Brain microvascular endothelial cell (primary cell): ENCODE measurements around the gene CTLA4.

ENCODE experiments used
- DNase-seq: peaks from one replicate; pipeline ENCODE4 v3.0.0-alpha.2; 2020
- H3K27ac ChIP-seq: fragments of 250-450 bp; sonication (Bioruptor Pico); 2 replicates; pipeline ENCODE4 v1.5.1; 2020; ENCODE audit warnings: mild to moderate bottlenecking, moderate library complexity
- H3K27me3 ChIP-seq: fragments of 250-450 bp; sonication (Bioruptor Pico); replicated peaks from 2 replicates; pipeline ENCODE4 v1.5.1; 2020; ENCODE audit warnings: mild to moderate bottlenecking
- H3K36me3 ChIP-seq: fragments of 250-450 bp; sonication (Bioruptor Pico); replicated peaks from 2 replicates; pipeline ENCODE4 v1.5.1; 2020; ENCODE audit warnings: mild to moderate bottlenecking
- H3K4me3 ChIP-seq: 2 replicates; pipeline ENCODE4 v1.5.1; 2011; ENCODE audit warnings: low read depth, mild to moderate bottlenecking, control low read depth, low read length, moderate library complexity
- CTCF ChIP-seq: IDR thresholded peaks from 2 replicates; pipeline ENCODE4 v1.5.1; 2011; ENCODE audit warnings: low read depth, mild to moderate bottlenecking, moderate library complexity, low read length, control low read depth, inconsistent platforms; ENCODE audit errors: missing control alignments
- in situ Hi-C: cut with HindIII; loops from 2 replicates; pipeline ENCODE4 v1.10.0; 2017; ENCODE audit warnings: low sequenced_read_pairs, low pct_ligation_motif_present

The CTLA4 gene

GRCh38 chr2:203823173-203823572, 44.4 kb upstream of the CTLA4 start:
- Histone ChIP-seq H3K27ac (no peak overlapping the region), H3K36me3 (no peaks in the 10 kb centered on the region), H3K4me3 (no peak overlapping the region), H3K27me3 (no peaks in the 10 kb centered on the region)
- no peak for TF ChIP-seq CTCF
- no peak for DNase-seq
- in situ Hi-C loops, result loop anchor here (25.0 kb wide), 1 partner anchor 336 kb away; no protein-coding TSS in a partner anchor

GRCh38 chr2:203824057-203824456, 43.5 kb upstream of the CTLA4 start:
- no peaks in the 10 kb centered on the region for H3K36me3 ChIP-seq

GRCh38 chr2:203824603-203825002, 43.0 kb upstream of the CTLA4 start:
- H3K27me3 ChIP-seq, result no peaks in the 10 kb centered on the region
- in situ Hi-C loops, result loop anchor here (25.0 kb wide), 1 partner anchor 337 kb away; no protein-coding TSS in a partner anchor
- DNase-seq, result no peak
- no peak for TF ChIP-seq CTCF
- no peaks in the 10 kb centered on the region for H3K36me3 ChIP-seq
- H3K4me3 ChIP-seq, result no peak overlapping the region
- no peak overlapping the region for H3K27ac ChIP-seq

More at GRCh38 chr2:203824057-203824456, 43.5 kb upstream of the CTLA4 start:
- in situ Hi-C loops, result loop anchor here (25.0 kb wide), 1 partner anchor 337 kb away; no protein-coding TSS in a partner anchor
- no peak for TF ChIP-seq CTCF
- Histone ChIP-seq H3K27me3 (no peaks in the 10 kb centered on the region), H3K27ac (no peak overlapping the region), H3K4me3 (no peak overlapping the region)
- no peak for DNase-seq

- H3K36me3 ChIP-seq, result no peaks in the 10 kb centered on the region
- no peak for TF ChIP-seq CTCF
- in situ Hi-C loops, result no loop called here
- no peaks in the 10 kb centered on the region for H3K27me3 ChIP-seq
- no peak overlapping the region for H3K27ac ChIP-seq
- no peak overlapping the region for H3K4me3 ChIP-seq
- DNase-seq, result no peak
Observed at GRCh38 chr2:203826704-203827103, 40.9 kb upstream of the CTLA4 start.

- no peak overlapping the region for H3K4me3 ChIP-seq
- no peaks in the 10 kb centered on the region for H3K27me3 ChIP-seq
- no peak overlapping the region for H3K27ac ChIP-seq
- H3K36me3 ChIP-seq, result no peaks in the 10 kb centered on the region
- in situ Hi-C loops, result no loop called here
- no peak for DNase-seq
- TF ChIP-seq CTCF, result no peak
Observed at GRCh38 chr2:203830304-203831055, 37.1 kb upstream of the CTLA4 start.
